Measurements from ENCODE around the gene PTPRN2. TPM values are rescaled to one million over a fixed set of nuclear protein-coding genes. Genes with fewer than 3 reads are reported as not detected.

PTPRN2 gene
- total and polyA plus RNA-seq, 9 of the 15 experiments (the other 6 are each of a cell fraction or from before 2014, with no cell fraction given) = not detected

DNA sequence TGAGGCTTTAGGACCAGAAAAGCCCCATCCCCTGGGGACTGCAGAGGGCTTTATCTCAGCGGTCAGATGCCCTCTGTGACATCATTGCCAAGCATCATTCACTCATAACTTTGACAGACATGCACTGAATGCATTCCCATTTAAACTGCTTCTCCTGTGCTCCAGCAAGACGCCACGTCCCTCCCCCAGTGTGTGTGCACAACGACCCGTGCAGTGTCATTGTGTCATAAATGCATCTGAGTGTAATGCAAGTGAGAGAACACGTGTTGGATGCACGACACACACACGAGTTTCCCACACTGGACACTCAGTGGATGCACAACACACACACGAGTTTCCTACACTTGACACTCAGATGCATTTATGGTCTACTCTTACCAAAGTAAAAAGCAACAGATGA lies 337.9 kb downstream of the PTPRN2 start:
- DNase-seq (ENCODE audit: extremely low read depth in 1 of 4, low spot score in 3 of 4) = no peak
- Histone ChIP-seq H3K4me3 (no peak overlapping the region), H3K9ac (ENCODE audit: insufficient read depth in 1 of 2, low read depth in 2 of 2, low read length in 2 of 2) (no peak overlapping the region), H3K4me1 (replicated peaks in 1 of 2; ENCODE audit: control insufficient read depth in 2 of 2, insufficient read depth in 2 of 2, low read length in 2 of 2) (peaks cover 0 to 3% of the 10 kb centered on the region in 2 experiments; a peak in 1 of 5 replicates), H4K20me1 (replicated peaks; ENCODE audit: control insufficient read depth, insufficient read depth, low read length) (no peaks in the 10 kb centered on the region), H3K9me3 (replicated peaks; ENCODE audit: control insufficient read depth, insufficient read depth, low read depth, low read length) (peaks cover 3% of the 10 kb centered on the region), H3K27ac (ENCODE audit: extremely low read depth, low read depth, low read length) (no peak overlapping the region), H2AFZ (ENCODE audit: low read depth, low read length) (no peak overlapping the region), H3K9me1 (ENCODE audit: control insufficient read depth, insufficient read depth, low read length) (no peaks in the 10 kb centered on the region), H3K79me2 (ENCODE audit: control insufficient read depth, insufficient read depth, low read length) (no peaks in the 10 kb centered on the region), H3K27me3 (ENCODE audit: control insufficient read depth in 2 of 2, insufficient read depth in 2 of 2, low read length in 2 of 2) (peaks cover 0 to 11% of the 10 kb centered on the region in 2 experiments; a peak in 2 of 5 replicates), H3K4me2 (ENCODE audit: insufficient read depth, low read length) (no peak overlapping the region), H3K36me3 (ENCODE audit: control insufficient read depth, insufficient read depth, low read length) (no peaks in the 10 kb centered on the region)
- ATAC-seq = no peak
- POLR2A ChIA-PET = no interaction called here
- FAIRE-seq = no peak
- in situ Hi-C loops (cut with MboI) (no loop called here), intact Hi-C loops (cut with micrococcal nuclease) (no loop called here)
- 2% methylated on average over 9 of the region's 9 CpGs for WGBS (ENCODE audit: insufficient coverage, low coverage, missing lambda C conversion rate)
- CTCF ChIA-PET (ENCODE audit: low intra/inter-chr PET ratio) = no interaction called here
- no TSS peak for BruUV-seq (replicated peaks)
- TF ChIP-seq, protein P1, sequence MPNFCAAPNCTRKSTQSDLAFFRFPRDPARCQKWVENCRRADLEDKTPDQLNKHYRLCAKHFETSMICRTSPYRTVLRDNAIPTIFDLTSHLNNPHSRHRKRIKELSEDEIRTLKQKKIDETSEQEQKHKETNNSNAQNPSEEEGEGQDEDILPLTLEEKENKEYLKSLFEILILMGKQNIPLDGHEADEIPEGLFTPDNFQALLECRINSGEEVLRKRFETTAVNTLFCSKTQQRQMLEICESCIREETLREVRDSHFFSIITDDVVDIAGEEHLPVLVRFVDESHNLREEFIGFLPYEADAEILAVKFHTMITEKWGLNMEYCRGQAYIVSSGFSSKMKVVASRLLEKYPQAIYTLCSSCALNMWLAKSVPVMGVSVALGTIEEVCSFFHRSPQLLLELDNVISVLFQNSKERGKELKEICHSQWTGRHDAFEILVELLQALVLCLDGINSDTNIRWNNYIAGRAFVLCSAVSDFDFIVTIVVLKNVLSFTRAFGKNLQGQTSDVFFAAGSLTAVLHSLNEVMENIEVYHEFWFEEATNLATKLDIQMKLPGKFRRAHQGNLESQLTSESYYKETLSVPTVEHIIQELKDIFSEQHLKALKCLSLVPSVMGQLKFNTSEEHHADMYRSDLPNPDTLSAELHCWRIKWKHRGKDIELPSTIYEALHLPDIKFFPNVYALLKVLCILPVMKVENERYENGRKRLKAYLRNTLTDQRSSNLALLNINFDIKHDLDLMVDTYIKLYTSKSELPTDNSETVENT (CRISPR knock-in tag; IDR thresholded peaks at IDR 0.05) = no peak
- TF ChIP-seq NEUROD1 (IDR thresholded peaks at IDR 0.05; ENCODE audit: borderline replicate concordance, low read depth, low read length, partially characterized antibody) (no peak), ZBTB17 (CRISPR knock-in tag; IDR thresholded peaks at IDR 0.05) (no peak), ZNF436 (CRISPR knock-in tag; IDR thresholded peaks at IDR 0.05) (no peak), ZNF444 (CRISPR knock-in tag; IDR thresholded peaks at IDR 0.05) (no peak), HMG20B (CRISPR knock-in tag; IDR thresholded peaks at IDR 0.05) (no peak), PYGO2 (tag; IDR thresholded peaks at IDR 0.05) (no peak), PRPF4 (IDR thresholded peaks at IDR 0.05; ENCODE audit: insufficient read depth, low read depth, low read length, poor library complexity, severe bottlenecking) (no peak), TCF3 (CRISPR knock-in tag; IDR thresholded peaks at IDR 0.05) (no peak), SUPT5H (IDR thresholded peaks at IDR 0.05) (no peak), OTX1 (CRISPR knock-in tag; IDR thresholded peaks at IDR 0.05) (no peak), TBL1XR1 (IDR thresholded peaks at IDR 0.05; ENCODE audit: low read length in 2 of 2) (no peak), ASH1L (IDR thresholded peaks at IDR 0.05; ENCODE audit: borderline replicate concordance, low read depth, partially characterized antibody) (no peak)
- TF ChIP-seq, protein P2, sequence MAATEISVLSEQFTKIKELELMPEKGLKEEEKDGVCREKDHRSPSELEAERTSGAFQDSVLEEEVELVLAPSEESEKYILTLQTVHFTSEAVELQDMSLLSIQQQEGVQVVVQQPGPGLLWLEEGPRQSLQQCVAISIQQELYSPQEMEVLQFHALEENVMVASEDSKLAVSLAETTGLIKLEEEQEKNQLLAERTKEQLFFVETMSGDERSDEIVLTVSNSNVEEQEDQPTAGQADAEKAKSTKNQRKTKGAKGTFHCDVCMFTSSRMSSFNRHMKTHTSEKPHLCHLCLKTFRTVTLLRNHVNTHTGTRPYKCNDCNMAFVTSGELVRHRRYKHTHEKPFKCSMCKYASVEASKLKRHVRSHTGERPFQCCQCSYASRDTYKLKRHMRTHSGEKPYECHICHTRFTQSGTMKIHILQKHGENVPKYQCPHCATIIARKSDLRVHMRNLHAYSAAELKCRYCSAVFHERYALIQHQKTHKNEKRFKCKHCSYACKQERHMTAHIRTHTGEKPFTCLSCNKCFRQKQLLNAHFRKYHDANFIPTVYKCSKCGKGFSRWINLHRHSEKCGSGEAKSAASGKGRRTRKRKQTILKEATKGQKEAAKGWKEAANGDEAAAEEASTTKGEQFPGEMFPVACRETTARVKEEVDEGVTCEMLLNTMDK (IDR thresholded peaks at IDR 0.05; ENCODE audit: borderline replicate concordance, insufficient read depth, low read depth, low read length, poor library complexity, severe bottlenecking) = no peak
- TF ChIP-seq, protein P3, sequence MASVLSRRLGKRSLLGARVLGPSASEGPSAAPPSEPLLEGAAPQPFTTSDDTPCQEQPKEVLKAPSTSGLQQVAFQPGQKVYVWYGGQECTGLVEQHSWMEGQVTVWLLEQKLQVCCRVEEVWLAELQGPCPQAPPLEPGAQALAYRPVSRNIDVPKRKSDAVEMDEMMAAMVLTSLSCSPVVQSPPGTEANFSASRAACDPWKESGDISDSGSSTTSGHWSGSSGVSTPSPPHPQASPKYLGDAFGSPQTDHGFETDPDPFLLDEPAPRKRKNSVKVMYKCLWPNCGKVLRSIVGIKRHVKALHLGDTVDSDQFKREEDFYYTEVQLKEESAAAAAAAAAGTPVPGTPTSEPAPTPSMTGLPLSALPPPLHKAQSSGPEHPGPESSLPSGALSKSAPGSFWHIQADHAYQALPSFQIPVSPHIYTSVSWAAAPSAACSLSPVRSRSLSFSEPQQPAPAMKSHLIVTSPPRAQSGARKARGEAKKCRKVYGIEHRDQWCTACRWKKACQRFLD (CRISPR knock-in tag; IDR thresholded peaks at IDR 0.05) = no peak
- TF ChIP-seq, protein P4, sequence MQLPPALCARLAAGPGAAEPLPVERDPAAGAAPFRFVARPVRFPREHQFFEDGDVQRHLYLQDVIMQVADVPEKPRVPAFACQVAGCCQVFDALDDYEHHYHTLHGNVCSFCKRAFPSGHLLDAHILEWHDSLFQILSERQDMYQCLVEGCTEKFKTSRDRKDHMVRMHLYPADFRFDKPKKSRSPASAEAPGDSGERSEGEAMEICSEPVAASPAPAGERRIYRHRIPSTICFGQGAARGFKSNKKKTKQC (CRISPR knock-in tag; IDR thresholded peaks at IDR 0.05) = no peak
